ENCODE data around the gene UPP1. TPM values are rescaled to one million over a fixed set of nuclear protein-coding genes. Genes with fewer than 3 reads are reported as not detected.

UPP1 gene
- total and polyA plus RNA-seq, 2 of the 13 experiments (the other 11 are each of a cell fraction or from before 2014, with no cell fraction given), result 5.7 to 9.8 TPM

DNA sequence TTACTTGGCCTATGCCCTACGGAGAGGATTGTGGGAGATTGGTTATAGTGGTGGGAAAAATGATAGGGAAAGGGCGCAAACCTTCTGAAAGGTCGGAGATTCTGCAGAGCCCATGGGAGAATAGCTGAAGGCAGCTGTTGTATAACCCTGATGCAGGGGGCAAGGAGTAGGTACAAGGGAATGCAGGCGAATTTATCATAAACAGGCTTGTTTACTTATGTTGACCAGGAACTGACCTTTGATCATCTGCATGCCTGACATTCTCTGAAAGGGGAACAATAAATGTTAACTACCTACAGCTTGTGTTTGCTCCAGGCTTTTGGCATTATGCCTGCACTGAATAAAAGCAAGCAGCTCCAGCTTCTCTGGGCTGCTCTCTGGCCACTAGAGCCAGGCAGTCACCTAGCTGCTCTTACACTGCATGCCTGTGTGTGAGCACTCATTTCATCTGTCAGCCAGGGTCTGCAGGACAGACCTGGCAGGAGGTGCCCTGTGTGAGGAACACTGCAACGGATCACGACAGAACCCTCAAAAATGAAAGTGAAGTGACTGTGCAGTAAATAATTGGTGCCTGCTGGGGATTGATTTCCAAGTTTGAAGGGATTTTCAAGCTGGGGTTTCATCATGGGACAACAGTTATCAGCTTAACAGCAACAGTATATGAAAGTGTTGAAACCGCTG, 51.1 kb downstream of the UPP1 start (continued):
- TF ChIP-seq, protein P1, sequence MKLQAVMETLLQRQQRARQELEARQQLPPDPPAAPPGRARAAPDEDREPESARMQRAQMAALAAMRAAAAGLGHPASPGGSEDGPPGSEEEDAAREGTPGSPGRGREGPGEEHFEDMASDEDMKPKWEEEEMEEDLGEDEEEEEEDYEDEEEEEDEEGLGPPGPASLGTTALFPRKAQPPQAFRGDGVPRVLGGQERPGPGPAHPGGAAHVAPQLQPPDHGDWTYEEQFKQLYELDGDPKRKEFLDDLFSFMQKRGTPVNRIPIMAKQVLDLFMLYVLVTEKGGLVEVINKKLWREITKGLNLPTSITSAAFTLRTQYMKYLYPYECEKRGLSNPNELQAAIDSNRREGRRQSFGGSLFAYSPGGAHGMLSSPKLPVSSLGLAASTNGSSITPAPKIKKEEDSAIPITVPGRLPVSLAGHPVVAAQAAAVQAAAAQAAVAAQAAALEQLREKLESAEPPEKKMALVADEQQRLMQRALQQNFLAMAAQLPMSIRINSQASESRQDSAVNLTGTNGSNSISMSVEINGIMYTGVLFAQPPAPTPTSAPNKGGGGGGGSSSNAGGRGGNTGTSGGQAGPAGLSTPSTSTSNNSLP (IDR thresholded peaks at IDR 0.05; ENCODE audit: low read depth, low read length), result peak; percentile 99
- TF ChIP-seq ZNF121 (CRISPR knock-in tag; IDR thresholded peaks at IDR 0.05) (peak; percentile 78), CREM (IDR thresholded peaks at IDR 0.05) (peak; percentile 83), CREM (CRISPR knock-in tag; IDR thresholded peaks at IDR 0.05) (no peak), ZNF263 (CRISPR knock-in tag; IDR thresholded peaks at IDR 0.05) (peak; percentile 45; the same call in 1 of the 2 replicates), ZNF350 (CRISPR knock-in tag; IDR thresholded peaks at IDR 0.05; ENCODE audit: borderline replicate concordance, low read depth) (peak; percentile 41; the same call in 1 of the 2 replicates), TEAD2 (CRISPR knock-in tag; IDR thresholded peaks at IDR 0.05) (no peak), YEATS2 (CRISPR knock-in tag; IDR thresholded peaks at IDR 0.05; ENCODE audit: borderline replicate concordance) (no peak), NONO (IDR thresholded peaks at IDR 0.05) (no peak), NONO (CRISPR knock-in tag; conservative IDR thresholded peaks at IDR 0.05) (peak; percentile 75; the same call in 1 of the 2 replicates), SALL2 (CRISPR knock-in tag; IDR thresholded peaks at IDR 0.05) (0 out of 2 replicates have a peak, but pooled peaks have one; percentile 20), CCAR2 (optimal IDR thresholded peaks at IDR 0.05; ENCODE audit: low read depth, low read length) (no peak), KMT2A (CRISPR knock-in tag; IDR thresholded peaks at IDR 0.05) (peak; percentile 45; the same call in 1 of the 2 replicates), TEAD3 (CRISPR knock-in tag; optimal IDR thresholded peaks at IDR 0.05; ENCODE audit: borderline replicate concordance) (peak; percentile 99), ATRX (CRISPR knock-in tag; IDR thresholded peaks at IDR 0.05; ENCODE audit: borderline replicate concordance) (no peak), ZBTB7B (CRISPR knock-in tag; IDR thresholded peaks at IDR 0.05) (peak; percentile 76), RCOR2 (CRISPR knock-in tag; IDR thresholded peaks at IDR 0.05) (peak; percentile 89), AGO2 (optimal IDR thresholded peaks at IDR 0.05; ENCODE audit: low read depth, low read length) (no peak), POLR2AphosphoS5 (IDR thresholded peaks at IDR 0.05; ENCODE audit: low read depth, low read length) (peak; percentile 68)
- TF ChIP-seq, protein P2, sequence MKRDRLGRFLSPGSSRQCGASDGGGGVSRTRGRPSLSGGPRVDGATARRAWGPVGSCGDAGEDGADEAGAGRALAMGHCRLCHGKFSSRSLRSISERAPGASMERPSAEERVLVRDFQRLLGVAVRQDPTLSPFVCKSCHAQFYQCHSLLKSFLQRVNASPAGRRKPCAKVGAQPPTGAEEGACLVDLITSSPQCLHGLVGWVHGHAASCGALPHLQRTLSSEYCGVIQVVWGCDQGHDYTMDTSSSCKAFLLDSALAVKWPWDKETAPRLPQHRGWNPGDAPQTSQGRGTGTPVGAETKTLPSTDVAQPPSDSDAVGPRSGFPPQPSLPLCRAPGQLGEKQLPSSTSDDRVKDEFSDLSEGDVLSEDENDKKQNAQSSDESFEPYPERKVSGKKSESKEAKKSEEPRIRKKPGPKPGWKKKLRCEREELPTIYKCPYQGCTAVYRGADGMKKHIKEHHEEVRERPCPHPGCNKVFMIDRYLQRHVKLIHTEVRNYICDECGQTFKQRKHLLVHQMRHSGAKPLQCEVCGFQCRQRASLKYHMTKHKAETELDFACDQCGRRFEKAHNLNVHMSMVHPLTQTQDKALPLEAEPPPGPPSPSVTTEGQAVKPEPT (CRISPR knock-in tag; IDR thresholded peaks at IDR 0.05; ENCODE audit: low read depth), result no peak
- TF ChIP-seq, protein P3, sequence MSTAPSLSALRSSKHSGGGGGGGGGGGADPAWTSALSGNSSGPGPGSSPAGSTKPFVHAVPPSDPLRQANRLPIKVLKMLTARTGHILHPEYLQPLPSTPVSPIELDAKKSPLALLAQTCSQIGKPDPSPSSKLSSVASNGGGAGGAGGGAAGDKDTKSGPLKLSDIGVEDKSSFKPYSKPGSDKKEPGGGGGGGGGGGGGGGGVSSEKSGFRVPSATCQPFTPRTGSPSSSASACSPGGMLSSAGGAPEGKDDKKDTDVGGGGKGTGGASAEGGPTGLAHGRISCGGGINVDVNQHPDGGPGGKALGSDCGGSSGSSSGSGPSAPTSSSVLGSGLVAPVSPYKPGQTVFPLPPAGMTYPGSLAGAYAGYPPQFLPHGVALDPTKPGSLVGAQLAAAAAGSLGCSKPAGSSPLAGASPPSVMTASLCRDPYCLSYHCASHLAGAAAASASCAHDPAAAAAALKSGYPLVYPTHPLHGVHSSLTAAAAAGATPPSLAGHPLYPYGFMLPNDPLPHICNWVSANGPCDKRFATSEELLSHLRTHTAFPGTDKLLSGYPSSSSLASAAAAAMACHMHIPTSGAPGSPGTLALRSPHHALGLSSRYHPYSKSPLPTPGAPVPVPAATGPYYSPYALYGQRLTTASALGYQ (CRISPR knock-in tag; IDR thresholded peaks at IDR 0.05), result peak; percentile 90
- TF ChIP-seq, protein P4, sequence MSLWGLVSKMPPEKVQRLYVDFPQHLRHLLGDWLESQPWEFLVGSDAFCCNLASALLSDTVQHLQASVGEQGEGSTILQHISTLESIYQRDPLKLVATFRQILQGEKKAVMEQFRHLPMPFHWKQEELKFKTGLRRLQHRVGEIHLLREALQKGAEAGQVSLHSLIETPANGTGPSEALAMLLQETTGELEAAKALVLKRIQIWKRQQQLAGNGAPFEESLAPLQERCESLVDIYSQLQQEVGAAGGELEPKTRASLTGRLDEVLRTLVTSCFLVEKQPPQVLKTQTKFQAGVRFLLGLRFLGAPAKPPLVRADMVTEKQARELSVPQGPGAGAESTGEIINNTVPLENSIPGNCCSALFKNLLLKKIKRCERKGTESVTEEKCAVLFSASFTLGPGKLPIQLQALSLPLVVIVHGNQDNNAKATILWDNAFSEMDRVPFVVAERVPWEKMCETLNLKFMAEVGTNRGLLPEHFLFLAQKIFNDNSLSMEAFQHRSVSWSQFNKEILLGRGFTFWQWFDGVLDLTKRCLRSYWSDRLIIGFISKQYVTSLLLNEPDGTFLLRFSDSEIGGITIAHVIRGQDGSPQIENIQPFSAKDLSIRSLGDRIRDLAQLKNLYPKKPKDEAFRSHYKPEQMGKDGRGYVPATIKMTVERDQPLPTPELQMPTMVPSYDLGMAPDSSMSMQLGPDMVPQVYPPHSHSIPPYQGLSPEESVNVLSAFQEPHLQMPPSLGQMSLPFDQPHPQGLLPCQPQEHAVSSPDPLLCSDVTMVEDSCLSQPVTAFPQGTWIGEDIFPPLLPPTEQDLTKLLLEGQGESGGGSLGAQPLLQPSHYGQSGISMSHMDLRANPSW (CRISPR knock-in tag; IDR thresholded peaks at IDR 0.05; ENCODE audit: borderline replicate concordance), result peak; percentile 85; the same call in 1 of the 2 replicates

Data from HepG2 (cell line).